ENCODE data around the gene OCIAD1. TPM values are rescaled to one million over a fixed set of nuclear protein-coding genes. Genes with fewer than 3 reads are reported as not detected.

The OCIAD1 gene
- total and polyA plus RNA-seq, 2 donors (not counting 1 experiment from before 2014, with no cell fraction given) = 82.3 to 119 TPM

GRCh38 chr4:48851651-48852050 lies 20.8 kb downstream of the OCIAD1 start:
- H2AFZ ChIP-seq (ENCODE audit: insufficient read depth, low read depth, low read length, poor library complexity, severe bottlenecking) = no peak overlapping the region
- TF ChIP-seq EZH2 (IDR thresholded peaks at IDR 0.05; ENCODE audit: borderline replicate concordance, insufficient read depth, low read depth, low read length, poor library complexity, severe bottlenecking) (no peak), CTCF (IDR thresholded peaks at IDR 0.05) (no peak)
- Mint-ChIP-seq H3K4me1 (no peaks in the 10 kb centered on the region), H3K4me3 (no peak overlapping the region), H3K9me3 (ENCODE audit: insufficient read depth) (peaks cover 5% of the 10 kb centered on the region), H3K27ac (no peak overlapping the region), H3K27me3 (no peaks in the 10 kb centered on the region)
- H3K36me3 ChIP-seq (replicated peaks in 1 of 2; ENCODE audit: control extremely low read depth in 1 of 2, control insufficient read depth in 1 of 2, extremely low read depth in 1 of 2, insufficient read depth in 2 of 2, low read length in 1 of 2) = peaks cover 9 to 48% of the 10 kb centered on the region in 2 experiments
- ChIA-PET POLR2A (no interaction called here), CTCF (no interaction called here)
- DNase-seq = no peak
- no peaks in the 10 kb centered on the region for H3K4me1 ChIP-seq (ENCODE audit: control insufficient read depth in 2 of 2, insufficient read depth in 2 of 2, low read length in 2 of 2)
- no peak overlapping the region for H3K27ac ChIP-seq (ENCODE audit: low read length in 2 of 2)
- no peaks in the 10 kb centered on the region for H3K79me2 ChIP-seq (ENCODE audit: control insufficient read depth, insufficient read depth, low read length)
- no peaks in the 10 kb centered on the region for H4K20me1 ChIP-seq (ENCODE audit: control insufficient read depth, insufficient read depth, low read length, poor library complexity, severe bottlenecking)
- intact Hi-C loops (cut with micrococcal nuclease) = no loop called here
- WGBS (ENCODE audit: insufficient coverage) = no CpG with 5 or more reads among the region's 1 CpG
- ATAC-seq (ENCODE audit: low read depth) = no peak
- no peak overlapping the region for H3K9ac ChIP-seq (ENCODE audit: low read length)
- H3K27me3 ChIP-seq (replicated peaks in 1 of 4; ENCODE audit: control extremely low read depth in 1 of 4, control insufficient read depth in 3 of 4, insufficient read depth in 4 of 4, low read length in 3 of 4) = no peaks in the 10 kb centered on the region
- H3K4me3 ChIP-seq (ENCODE audit: control extremely low read depth in 1 of 5, extremely low read depth in 1 of 5, insufficient read depth in 1 of 5, low read depth in 2 of 5, low read length in 4 of 5) = no peak overlapping the region
- H3K9me3 ChIP-seq (ENCODE audit: control extremely low read depth in 1 of 3, control insufficient read depth in 2 of 3, insufficient read depth in 1 of 3, low read length in 2 of 3) = no peaks in the 10 kb centered on the region
- H3K4me2 ChIP-seq (replicated peaks; ENCODE audit: low read depth, low read length, poor library complexity, severe bottlenecking) = no peak overlapping the region

GRCh38 chr4:48853604-48854394 lies 22.9 kb downstream of the OCIAD1 start:
- POLR2A ChIA-PET = no interaction called here
- intact Hi-C loops (cut with micrococcal nuclease) = no loop called here

More at GRCh38 chr4:48853604-48854394, 22.9 kb downstream of the OCIAD1 start:
- WGBS (ENCODE audit: insufficient coverage) = 100% methylated on average over 1 of the region's 4 CpGs
- no peak for TF ChIP-seq EZH2 (IDR thresholded peaks at IDR 0.05; ENCODE audit: borderline replicate concordance, insufficient read depth, low read depth, low read length, poor library complexity, severe bottlenecking)
- TF ChIP-seq CTCF (IDR thresholded peaks at IDR 0.05) = no peak
- Histone ChIP-seq H3K4me1 (ENCODE audit: control insufficient read depth in 2 of 2, insufficient read depth in 2 of 2, low read length in 2 of 2) (no peaks in the 10 kb centered on the region), H3K4me2 (replicated peaks; ENCODE audit: low read depth, low read length, poor library complexity, severe bottlenecking) (no peak overlapping the region), H4K20me1 (ENCODE audit: control insufficient read depth, insufficient read depth, low read length, poor library complexity, severe bottlenecking) (no peaks in the 10 kb centered on the region), H3K36me3 (replicated peaks in 1 of 2; ENCODE audit: control extremely low read depth in 1 of 2, control insufficient read depth in 1 of 2, extremely low read depth in 1 of 2, insufficient read depth in 2 of 2, low read length in 1 of 2) (peaks cover 10 to 51% of the 10 kb centered on the region in 2 experiments), H3K9ac (ENCODE audit: low read length) (no peak overlapping the region), H3K79me2 (ENCODE audit: control insufficient read depth, insufficient read depth, low read length) (no peaks in the 10 kb centered on the region), H2AFZ (ENCODE audit: insufficient read depth, low read depth, low read length, poor library complexity, severe bottlenecking) (no peak overlapping the region), H3K27ac (ENCODE audit: low read length in 2 of 2) (no peak overlapping the region), H3K9me3 (ENCODE audit: control extremely low read depth in 1 of 3, control insufficient read depth in 2 of 3, insufficient read depth in 1 of 3, low read length in 2 of 3) (no peaks in the 10 kb centered on the region), H3K4me3 (ENCODE audit: control extremely low read depth in 1 of 5, extremely low read depth in 1 of 5, insufficient read depth in 1 of 5, low read depth in 2 of 5, low read length in 4 of 5) (no peak overlapping the region), H3K27me3 (replicated peaks in 1 of 4; ENCODE audit: control extremely low read depth in 1 of 4, control insufficient read depth in 3 of 4, insufficient read depth in 4 of 4, low read length in 3 of 4) (no peaks in the 10 kb centered on the region)
- no peak for ATAC-seq (ENCODE audit: low read depth)
- CTCF ChIA-PET = no interaction called here
- no peak for DNase-seq
- no peaks in the 10 kb centered on the region for H3K27me3 Mint-ChIP-seq
- no peak overlapping the region for H3K27ac Mint-ChIP-seq
- no peaks in the 10 kb centered on the region for H3K4me1 Mint-ChIP-seq
- H3K4me3 Mint-ChIP-seq = no peak overlapping the region
- no peaks in the 10 kb centered on the region for H3K9me3 Mint-ChIP-seq (ENCODE audit: insufficient read depth)

Data from B cell (primary cell).